ENCODE data around the gene HELB.

GRCh38 chr12:66287275-66287674 lies 15.0 kb upstream of the HELB start:
- TF ChIP-seq, protein P1, sequence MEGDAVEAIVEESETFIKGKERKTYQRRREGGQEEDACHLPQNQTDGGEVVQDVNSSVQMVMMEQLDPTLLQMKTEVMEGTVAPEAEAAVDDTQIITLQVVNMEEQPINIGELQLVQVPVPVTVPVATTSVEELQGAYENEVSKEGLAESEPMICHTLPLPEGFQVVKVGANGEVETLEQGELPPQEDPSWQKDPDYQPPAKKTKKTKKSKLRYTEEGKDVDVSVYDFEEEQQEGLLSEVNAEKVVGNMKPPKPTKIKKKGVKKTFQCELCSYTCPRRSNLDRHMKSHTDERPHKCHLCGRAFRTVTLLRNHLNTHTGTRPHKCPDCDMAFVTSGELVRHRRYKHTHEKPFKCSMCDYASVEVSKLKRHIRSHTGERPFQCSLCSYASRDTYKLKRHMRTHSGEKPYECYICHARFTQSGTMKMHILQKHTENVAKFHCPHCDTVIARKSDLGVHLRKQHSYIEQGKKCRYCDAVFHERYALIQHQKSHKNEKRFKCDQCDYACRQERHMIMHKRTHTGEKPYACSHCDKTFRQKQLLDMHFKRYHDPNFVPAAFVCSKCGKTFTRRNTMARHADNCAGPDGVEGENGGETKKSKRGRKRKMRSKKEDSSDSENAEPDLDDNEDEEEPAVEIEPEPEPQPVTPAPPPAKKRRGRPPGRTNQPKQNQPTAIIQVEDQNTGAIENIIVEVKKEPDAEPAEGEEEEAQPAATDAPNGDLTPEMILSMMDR (conservative IDR thresholded peaks at IDR 0.05; ENCODE audit: low read depth, low read length): no peak
- no peak for TF ChIP-seq EZH2 (IDR thresholded peaks at IDR 0.05; ENCODE audit: borderline replicate concordance, low read depth, low read length, poor library complexity, severe bottlenecking)

All from A673 (cell line).